ENCODE measurements around the gene PRUNE1.

PRUNE1 gene

DNA sequence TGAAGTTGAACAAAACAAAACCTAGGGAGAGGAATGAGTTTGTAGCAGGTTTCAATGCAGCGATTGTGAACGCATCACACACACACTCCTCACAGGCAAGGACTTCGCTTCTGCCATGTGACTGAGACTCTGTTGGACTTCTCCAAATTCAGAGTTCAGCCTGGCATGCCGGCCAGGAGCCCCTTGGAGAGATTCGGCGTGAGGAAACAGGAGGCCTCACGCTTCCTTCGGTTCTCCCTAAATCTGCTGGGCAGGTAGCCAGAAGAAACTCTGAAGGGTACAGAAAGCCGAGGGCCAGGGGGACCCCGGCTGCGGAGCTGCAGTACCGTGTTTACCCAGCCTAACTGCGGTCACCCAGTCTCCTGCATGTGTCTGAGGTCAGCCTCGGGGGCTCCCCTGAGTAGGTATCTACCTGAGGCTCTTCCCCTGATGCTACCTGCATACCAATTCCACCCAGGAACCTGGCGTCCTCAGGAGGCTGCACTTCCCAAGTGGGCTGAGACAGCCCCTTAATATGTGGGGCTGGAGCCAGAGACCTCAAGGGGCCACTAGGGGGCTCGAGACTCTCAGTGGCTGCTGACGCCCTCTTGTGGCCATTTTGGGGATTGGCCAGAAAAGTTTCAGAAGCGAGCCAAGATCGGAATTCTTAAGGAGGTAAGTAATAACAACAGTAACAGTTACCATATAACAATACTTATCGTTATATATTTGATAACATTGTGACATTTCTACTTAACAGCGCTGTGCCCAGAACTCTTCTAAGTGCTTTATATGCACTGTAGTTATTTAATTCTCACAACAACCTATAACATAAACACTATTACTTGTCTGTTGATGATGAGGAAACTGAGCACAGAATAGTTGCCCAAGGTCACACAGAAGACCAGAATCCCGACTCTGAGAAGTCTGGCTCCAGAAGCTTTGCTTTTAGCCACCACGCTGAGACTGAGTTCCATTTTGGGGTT lies 28.9 kb upstream of the PRUNE1 start:
- DNase-seq = peak; percentile 92

GRCh38 chr1:150981177-150981804 lies 27.0 kb upstream of the PRUNE1 start:
- no peak for DNase-seq

- no peak for DNase-seq
Observed at GRCh38 chr1:150981805-150982712, 26.2 kb upstream of the PRUNE1 start, which contains the start of gene ANXA9. TSS of gene ANXA9 (plus strand) at chr1:150982292. CDS start at chr1:150983106, 814 bp downstream.

GRCh38 chr1:150985179-150985825 lies 22.9 kb upstream of the PRUNE1 start:
- DNase-seq = no peak

DNA sequence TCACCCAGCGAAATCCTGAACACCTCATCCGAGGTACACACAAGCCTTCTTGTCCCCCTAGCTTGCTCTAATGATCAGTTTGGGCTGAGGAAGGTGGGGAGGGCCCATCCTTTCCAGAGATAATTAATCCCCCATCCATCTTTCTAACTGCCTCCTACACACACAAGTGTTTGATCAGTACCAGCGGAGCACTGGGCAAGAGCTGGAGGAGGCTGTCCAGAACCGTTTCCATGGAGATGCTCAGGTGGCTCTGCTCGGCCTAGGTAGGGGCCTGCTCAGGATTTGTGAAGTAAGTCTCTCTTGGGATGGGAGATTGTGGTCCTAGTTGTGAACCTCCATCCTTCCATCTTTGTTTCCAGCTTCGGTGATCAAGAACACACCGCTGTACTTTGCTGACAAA lies 20.3 kb upstream of the PRUNE1 start:
- no peak for DNase-seq

GRCh38 chr1:150992626-150993025 lies 15.6 kb upstream of the PRUNE1 start:
- DNase-seq = no peak

GRCh38 chr1:150994248-150994647 lies 14.0 kb upstream of the PRUNE1 start:
- no peak for DNase-seq

- DNase-seq = no peak
Observed at GRCh38 chr1:150995460-150995859, 12.8 kb upstream of the PRUNE1 start.

- DNase-seq = peak; percentile 38
Observed at GRCh38 chr1:150995896-150996295, 12.4 kb upstream of the PRUNE1 start.

DNA sequence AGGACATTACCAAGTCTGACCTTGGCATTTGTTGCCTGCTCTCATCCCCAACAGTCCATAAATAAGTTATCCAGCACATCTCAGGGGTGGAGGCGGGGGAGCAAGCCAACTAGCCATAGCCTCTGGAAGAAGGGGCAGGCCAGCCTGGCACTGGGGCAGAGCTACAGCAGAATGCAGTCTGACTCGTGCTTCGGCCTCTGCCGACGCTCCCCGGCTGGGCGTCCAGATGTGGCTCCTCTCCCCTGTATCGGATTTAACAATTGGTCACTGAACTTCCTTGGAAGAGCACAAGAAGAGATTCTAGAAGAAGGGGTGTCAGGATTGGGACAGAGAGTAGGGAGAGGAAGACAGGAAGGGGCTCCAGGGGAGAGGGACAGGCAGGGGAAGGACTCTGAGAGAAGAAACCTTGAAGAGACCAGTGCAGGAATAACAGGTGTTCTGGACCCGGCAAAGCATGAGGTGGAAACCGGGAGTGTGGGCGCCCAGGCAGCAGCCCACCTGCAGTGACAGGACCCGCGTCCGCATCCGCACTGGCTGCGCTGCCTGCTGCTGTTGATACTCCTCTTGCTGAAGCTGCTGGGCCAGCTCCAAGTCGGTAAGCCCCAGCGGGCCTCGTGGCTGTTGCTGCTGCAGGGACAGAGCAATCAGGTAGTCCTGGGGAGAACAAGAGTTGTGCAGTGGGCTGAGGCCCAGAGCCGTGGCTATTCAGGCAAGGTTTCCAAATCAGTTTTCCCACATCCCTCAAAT lies 10.9 kb upstream of the PRUNE1 start:
- no peak for DNase-seq

DNA sequence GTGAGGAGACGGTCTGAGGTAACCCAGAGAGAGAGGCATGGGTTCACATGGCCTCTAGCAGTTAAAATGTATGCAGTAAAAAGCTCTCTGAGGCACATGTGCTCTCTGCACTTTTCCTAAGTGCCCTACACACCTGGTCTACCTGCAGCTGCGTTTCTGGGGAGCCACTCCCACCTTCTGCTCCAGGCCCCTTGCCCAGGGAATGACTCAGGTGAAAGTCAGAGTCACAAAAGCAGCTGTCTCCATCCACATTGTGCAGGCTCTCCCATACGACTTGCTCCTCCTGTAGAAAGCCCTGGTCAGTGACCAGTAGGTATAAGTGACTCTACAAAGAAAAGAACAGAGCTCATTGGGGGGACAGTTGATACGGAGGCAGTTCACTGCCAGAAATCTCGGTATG lies 10.3 kb upstream of the PRUNE1 start:
- no peak for DNase-seq

GRCh38 chr1:150999051-150999674 lies 9.1 kb upstream of the PRUNE1 start:
- DNase-seq = peak; percentile 42

- DNase-seq = no peak
Observed at GRCh38 chr1:150999926-151000325, 8.3 kb upstream of the PRUNE1 start.

- DNase-seq = no peak
Observed at GRCh38 chr1:151000408-151000807, 7.8 kb upstream of the PRUNE1 start.

GRCh38 chr1:151001602-151002001 lies 6.6 kb upstream of the PRUNE1 start:
- no peak for DNase-seq

DNA sequence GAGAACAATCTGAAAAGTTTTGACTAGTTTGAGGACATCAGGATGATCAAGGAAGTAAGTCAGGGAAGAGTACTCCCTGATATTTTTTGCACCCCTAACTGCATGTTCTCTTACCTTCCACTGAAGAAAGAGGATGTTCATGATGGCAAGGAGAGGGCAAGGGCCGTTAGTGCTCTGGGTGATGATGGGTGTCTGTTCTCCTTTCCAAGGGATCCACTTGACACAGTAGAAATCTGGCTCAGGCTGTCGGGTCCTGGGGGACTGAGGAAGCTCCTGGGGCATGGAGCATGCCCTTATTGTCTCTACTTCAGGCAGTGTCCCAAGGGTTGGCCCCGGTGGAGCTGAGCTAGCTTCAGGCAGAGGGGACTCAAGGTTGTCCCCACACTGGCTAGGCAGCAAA lies 6.2 kb upstream of the PRUNE1 start:
- DNase-seq = no peak

GRCh38 chr1:151002611-151003010 lies 5.6 kb upstream of the PRUNE1 start:
- DNase-seq = no peak

DNA sequence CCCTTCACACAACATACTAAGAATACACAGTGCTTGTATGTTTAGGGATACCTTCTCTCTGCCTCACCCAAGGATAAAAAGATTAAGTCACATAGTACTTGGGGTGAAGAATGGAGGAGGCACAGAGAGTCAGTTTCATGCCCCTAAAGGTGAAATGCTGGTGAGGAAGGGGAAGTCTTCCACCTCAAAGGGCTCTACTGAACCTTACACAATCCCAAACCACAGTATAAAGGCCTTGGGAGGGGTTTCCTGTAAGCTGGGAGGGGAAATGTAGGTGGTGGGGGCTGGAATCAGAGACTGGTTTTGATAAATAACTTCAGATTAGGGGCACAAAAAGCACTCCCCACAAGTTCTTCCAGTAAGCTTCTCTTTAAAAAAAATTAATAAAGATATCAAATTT lies 5.1 kb upstream of the PRUNE1 start:
- no peak for DNase-seq

DNA sequence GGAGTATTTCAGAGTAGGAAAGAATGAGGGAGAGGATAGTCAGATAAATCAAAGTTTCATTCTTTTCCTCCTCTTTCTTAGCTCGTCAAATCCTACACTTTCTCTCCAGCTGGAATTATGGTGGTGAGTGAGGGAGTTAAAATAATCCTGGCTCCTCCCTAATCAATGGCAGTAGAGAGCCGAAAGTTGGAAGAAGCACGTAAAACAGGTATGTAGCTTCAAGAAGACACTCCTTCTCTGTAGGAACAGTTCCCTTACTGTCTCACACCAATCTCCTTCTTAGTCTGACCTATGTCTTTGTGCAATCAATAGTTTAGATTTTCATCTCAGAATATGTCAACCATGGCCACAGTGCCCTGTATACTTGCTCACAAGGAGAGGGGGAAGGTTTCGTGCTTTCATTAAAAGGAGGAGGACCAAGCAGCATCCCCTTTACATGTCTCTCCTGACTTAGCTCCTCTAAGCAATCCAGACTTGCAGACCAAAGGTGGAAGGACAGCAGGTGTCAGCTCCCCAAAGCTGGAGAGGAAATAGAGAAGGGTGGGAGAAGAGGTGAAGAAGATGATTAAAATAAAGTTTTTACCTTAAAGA lies 2.4 kb upstream of the PRUNE1 start:
- DNase-seq = peak; percentile 38

DNA sequence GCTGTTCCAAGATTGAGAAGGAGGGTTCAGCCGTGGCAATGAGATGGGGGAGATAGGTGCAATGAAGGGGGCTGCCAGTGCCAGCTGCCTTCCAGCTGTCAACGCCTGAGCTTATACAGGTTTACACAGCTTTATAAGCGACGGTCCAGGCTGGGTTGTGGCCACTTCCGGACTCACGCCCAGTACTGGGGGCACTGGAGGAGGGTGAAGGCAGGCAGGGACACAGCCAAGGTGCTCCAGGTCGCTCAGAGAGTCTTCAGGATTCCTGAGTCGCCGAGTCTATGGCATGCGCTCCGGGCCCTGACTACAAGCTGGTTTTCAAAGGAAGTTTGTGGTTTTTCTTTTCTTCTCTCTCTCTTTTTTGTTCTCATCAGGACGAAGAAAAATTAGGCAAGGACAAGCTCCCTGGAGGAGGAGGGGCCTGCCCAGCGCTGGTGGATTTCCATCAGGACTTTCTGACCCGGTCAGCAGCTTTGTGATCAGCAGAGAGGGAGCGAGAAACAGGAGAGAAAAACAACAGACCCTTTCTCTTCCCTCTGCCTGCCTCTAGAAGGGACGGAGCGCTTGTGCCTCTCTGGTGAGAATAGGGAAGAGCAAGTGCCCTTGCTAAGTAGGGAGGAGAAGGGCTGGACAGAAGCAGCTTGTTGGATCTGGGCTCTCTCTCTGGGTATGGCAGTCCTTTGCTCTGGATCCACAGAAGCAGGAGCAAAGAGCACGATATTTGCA lies 1.8 kb upstream of the PRUNE1 start, which contains the start of gene MINDY1:
TSS of gene MINDY1 (minus strand) at position 576 of the 726 bp plus-strand sequence. CDS start 4,285 bp downstream, outside the sequence.
- peak; percentile 88 for DNase-seq
